HG03066 (cell line): ENCODE results near the gene CCDC91.
"Not testable (repeated sequence)": the region's sequence is repeated elsewhere in the genome, so short reads cannot be mapped to it uniquely, and the experiment has no call there.

ENCODE experiments used
- ATAC-seq: cut with Tn5 transposase; IDR thresholded peaks from one replicate; pipeline ENCODE4 v1.9.1; 2021; ENCODE audit warnings: low read depth; ENCODE audit not compliant: unreplicated experiment

CCDC91 gene

GRCh38 chr12:28269851-28270250, 79.6 kb downstream of the CCDC91 start:
- no peak for ATAC-seq

- no peak for ATAC-seq
These were observed 88.2 kb downstream of the CCDC91 start for GRCh38 chr12:28278499-28278898.

GRCh38 chr12:28278960-28279359, 88.7 kb downstream of the CCDC91 start:
- ATAC-seq: no peak

GRCh38 chr12:28286352-28286751, 96.1 kb downstream of the CCDC91 start:
- no peak for ATAC-seq

GRCh38 chr12:28290262-28290661, 100.0 kb downstream of the CCDC91 start:
- no peak for ATAC-seq

GRCh38 chr12:28292699-28293098, 102.4 kb downstream of the CCDC91 start:
- no peak for ATAC-seq

GRCh38 chr12:28294300-28294699, 104.0 kb downstream of the CCDC91 start:
- no peak for ATAC-seq

- ATAC-seq: no peak
These were observed 106.0 kb downstream of the CCDC91 start for GRCh38 chr12:28296287-28296686.

- ATAC-seq: no peak
These were observed 112.9 kb downstream of the CCDC91 start for GRCh38 chr12:28303192-28303591.

GRCh38 chr12:28306535-28306934, 116.3 kb downstream of the CCDC91 start:
- no peak for ATAC-seq

GRCh38 chr12:28308891-28309290, 118.6 kb downstream of the CCDC91 start:
- no peak for ATAC-seq

- no peak for ATAC-seq
These were observed 123.4 kb downstream of the CCDC91 start for GRCh38 chr12:28313631-28314030.

GRCh38 chr12:28316049-28316448, 125.8 kb downstream of the CCDC91 start:
- ATAC-seq: no peak

- ATAC-seq: no peak
These were observed 128.0 kb downstream of the CCDC91 start for GRCh38 chr12:28318273-28318672.

GRCh38 chr12:28320353-28320752, 130.1 kb downstream of the CCDC91 start:
- no peak for ATAC-seq

- no peak for ATAC-seq
These were observed 137.5 kb downstream of the CCDC91 start for GRCh38 chr12:28327722-28328121.

GRCh38 chr12:28328967-28329366, 138.7 kb downstream of the CCDC91 start:
- no peak for ATAC-seq

GRCh38 chr12:28329727-28330126, 139.5 kb downstream of the CCDC91 start:
- ATAC-seq: not testable (repeated sequence)

GRCh38 chr12:28330232-28330631, 140.0 kb downstream of the CCDC91 start:
- not testable (repeated sequence) for ATAC-seq

GRCh38 chr12:28331130-28331529, 140.9 kb downstream of the CCDC91 start:
- no peak for ATAC-seq

GRCh38 chr12:28340261-28341045, 150.2 kb downstream of the CCDC91 start:
- ATAC-seq: no peak

GRCh38 chr12:28343713-28344112, 153.5 kb downstream of the CCDC91 start:
- no peak for ATAC-seq

GRCh38 chr12:28346567-28346966, 156.3 kb downstream of the CCDC91 start:
- no peak for ATAC-seq
